ENCODE results near the gene EIF3I. TPM values are rescaled to one million over a fixed set of nuclear protein-coding genes. Genes with fewer than 3 reads are reported as not detected.

The EIF3I gene
- total RNA-seq, 4 donors from 2014 or later = 43.8 to 122 (median 114) TPM

DNA sequence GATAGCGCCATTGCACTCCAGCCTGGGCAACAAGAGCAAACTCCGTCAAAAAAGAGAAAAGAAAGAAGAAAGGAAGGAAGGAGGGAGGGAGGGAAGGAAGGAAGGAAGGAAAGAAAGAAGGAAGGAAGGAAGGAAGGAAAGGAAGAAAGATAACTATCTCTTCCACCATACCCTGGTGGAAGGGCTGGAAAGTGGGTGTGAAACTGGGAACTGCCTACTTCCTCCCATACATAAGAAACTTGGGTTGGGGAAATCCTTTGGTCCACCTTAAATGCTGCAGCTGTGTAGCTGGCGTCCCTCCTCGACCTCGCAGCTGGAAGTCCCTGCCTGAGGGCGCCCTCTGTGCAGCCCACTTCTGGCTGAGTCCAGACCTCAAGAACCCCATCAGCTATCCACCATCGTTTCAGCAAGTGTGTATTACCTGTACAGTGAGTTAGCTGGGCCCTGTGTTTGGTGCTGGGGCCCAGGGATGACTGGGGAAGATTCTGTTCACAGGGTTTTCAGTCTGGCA lies 20.2 kb downstream of the EIF3I start:
- Histone ChIP-seq H3K27ac (peak overlapping the region in 3 of 4 donors; percentile 29 to 89 (median 82)), H3K36me3 (no peaks in the 10 kb centered on the region), H3K4me3 (no peak overlapping the region), H3K27me3 (no peaks in the 10 kb centered on the region), H3K4me1 (peaks cover 4 to 38% (median 18%) of the 10 kb centered on the region in 4 donors), H3K9me3 (no peaks in the 10 kb centered on the region)
- TF ChIP-seq EP300 (IDR thresholded peaks at IDR 0.05; ENCODE audit: low read depth) = no peak
- TF ChIP-seq POLR2AphosphoS5 (IDR thresholded peaks at IDR 0.05) = no peak
- no peak for TF ChIP-seq POLR2A (IDR thresholded peaks at IDR 0.05)
- TF ChIP-seq, protein P1, sequence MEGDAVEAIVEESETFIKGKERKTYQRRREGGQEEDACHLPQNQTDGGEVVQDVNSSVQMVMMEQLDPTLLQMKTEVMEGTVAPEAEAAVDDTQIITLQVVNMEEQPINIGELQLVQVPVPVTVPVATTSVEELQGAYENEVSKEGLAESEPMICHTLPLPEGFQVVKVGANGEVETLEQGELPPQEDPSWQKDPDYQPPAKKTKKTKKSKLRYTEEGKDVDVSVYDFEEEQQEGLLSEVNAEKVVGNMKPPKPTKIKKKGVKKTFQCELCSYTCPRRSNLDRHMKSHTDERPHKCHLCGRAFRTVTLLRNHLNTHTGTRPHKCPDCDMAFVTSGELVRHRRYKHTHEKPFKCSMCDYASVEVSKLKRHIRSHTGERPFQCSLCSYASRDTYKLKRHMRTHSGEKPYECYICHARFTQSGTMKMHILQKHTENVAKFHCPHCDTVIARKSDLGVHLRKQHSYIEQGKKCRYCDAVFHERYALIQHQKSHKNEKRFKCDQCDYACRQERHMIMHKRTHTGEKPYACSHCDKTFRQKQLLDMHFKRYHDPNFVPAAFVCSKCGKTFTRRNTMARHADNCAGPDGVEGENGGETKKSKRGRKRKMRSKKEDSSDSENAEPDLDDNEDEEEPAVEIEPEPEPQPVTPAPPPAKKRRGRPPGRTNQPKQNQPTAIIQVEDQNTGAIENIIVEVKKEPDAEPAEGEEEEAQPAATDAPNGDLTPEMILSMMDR (IDR thresholded peaks at IDR 0.05) = no peak
- DNase-seq = peak; percentile 48
- WGBS, 2 donors (ENCODE audit: low coverage in 1 of 2) = 30 to 95% methylated on average over 2 to 7 of the region's 7 CpGs
- intact Hi-C loops (cut with DNase I; ENCODE audit: low total_unique reads) = loop anchor here (5.0 kb wide), 1 partner anchor 50 kb away; the partner anchor contains the start of gene HDAC1
- in situ Hi-C loops (cut with MboI; ENCODE audit: low pct_ligation_motif_present in 1 of 4, low pct_unique_long_range_greater_than_20kb in 1 of 4, low sequenced_read_pairs in 3 of 4) = no loop called here

- no peaks in the 10 kb centered on the region for H3K9me3 ChIP-seq
- no peak within 1 kb of the TSS for H3K4me3 ChIP-seq
- no peaks in the 10 kb centered on the region for H3K36me3 ChIP-seq
- in situ Hi-C loops (cut with MboI; ENCODE audit: low pct_ligation_motif_present in 1 of 4, low pct_unique_long_range_greater_than_20kb in 1 of 4, low sequenced_read_pairs in 3 of 4) = no loop called here
- peak within 1 kb of the TSS; percentile 45 to 66 (median 60) for H3K27ac ChIP-seq
- no peaks in the 10 kb centered on the region for H3K27me3 ChIP-seq
- intact Hi-C loops (cut with DNase I; ENCODE audit: low total_unique reads) = no loop called here
- 53% methylated on average over 3 of the region's 3 CpGs; no CpG with 5 or more reads in 1 of the 2 donors for WGBS, 2 donors (ENCODE audit: low coverage in 1 of 2)
- TF ChIP-seq POLR2AphosphoS5 (IDR thresholded peaks at IDR 0.05) = peak; percentile 32 to 56 (median 44)
- TF ChIP-seq, protein P1 (IDR thresholded peaks at IDR 0.05) = no peak
- TF ChIP-seq EP300 (IDR thresholded peaks at IDR 0.05; ENCODE audit: low read depth) = no peak
- peak; percentile 12 for DNase-seq
- peaks cover 4 to 31% (median 12%) of the 10 kb centered on the region in 4 donors for H3K4me1 ChIP-seq
Observed at GRCh38 chr1:32246888-32247273, 24.7 kb downstream of the EIF3I start, which contains the start of gene FAM167B. TSS of gene FAM167B (plus strand) at chr1:32247222. CDS start at chr1:32247422, 200 bp downstream.

DNA sequence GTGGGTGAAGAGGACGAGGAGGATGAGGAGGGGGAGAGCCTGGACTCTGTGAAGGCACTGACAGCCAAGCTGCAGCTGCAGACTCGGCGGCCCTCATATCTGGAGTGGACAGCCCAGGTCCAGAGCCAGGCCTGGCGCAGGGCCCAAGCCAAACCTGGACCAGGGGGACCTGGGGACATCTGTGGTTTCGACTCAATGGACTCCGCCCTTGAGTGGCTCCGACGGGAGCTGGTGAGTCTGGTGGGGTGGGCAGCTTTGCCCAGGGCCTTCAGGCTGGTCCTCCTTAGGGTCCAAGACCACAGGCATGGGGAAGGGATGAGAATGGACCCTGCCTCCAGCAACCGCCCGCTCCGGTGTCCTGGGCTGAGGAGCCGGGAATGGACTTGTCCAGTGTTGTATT lies 25.2 kb downstream of the EIF3I start:
- in situ Hi-C loops (cut with MboI; ENCODE audit: low pct_ligation_motif_present in 1 of 4, low pct_unique_long_range_greater_than_20kb in 1 of 4, low sequenced_read_pairs in 3 of 4) = no loop called here
- Histone ChIP-seq H3K36me3 (no peaks in the 10 kb centered on the region), H3K27ac (peak overlapping the region; percentile 45 to 66 (median 60)), H3K4me1 (peaks cover 4 to 25% (median 11%) of the 10 kb centered on the region in 4 donors), H3K27me3 (no peaks in the 10 kb centered on the region), H3K9me3 (no peaks in the 10 kb centered on the region), H3K4me3 (no peak overlapping the region)
- WGBS, 2 donors (ENCODE audit: low coverage in 1 of 2) = 82% methylated on average over 10 of the region's 12 CpGs; no CpG with 5 or more reads in 1 of the 2 donors
- no peak for DNase-seq
- intact Hi-C loops (cut with DNase I; ENCODE audit: low total_unique reads) = no loop called here
- TF ChIP-seq, protein P1 (IDR thresholded peaks at IDR 0.05) = no peak
- no peak for TF ChIP-seq EP300 (IDR thresholded peaks at IDR 0.05; ENCODE audit: low read depth)
- no peak for TF ChIP-seq POLR2A (IDR thresholded peaks at IDR 0.05)
- no peak for TF ChIP-seq POLR2AphosphoS5 (IDR thresholded peaks at IDR 0.05)

DNA sequence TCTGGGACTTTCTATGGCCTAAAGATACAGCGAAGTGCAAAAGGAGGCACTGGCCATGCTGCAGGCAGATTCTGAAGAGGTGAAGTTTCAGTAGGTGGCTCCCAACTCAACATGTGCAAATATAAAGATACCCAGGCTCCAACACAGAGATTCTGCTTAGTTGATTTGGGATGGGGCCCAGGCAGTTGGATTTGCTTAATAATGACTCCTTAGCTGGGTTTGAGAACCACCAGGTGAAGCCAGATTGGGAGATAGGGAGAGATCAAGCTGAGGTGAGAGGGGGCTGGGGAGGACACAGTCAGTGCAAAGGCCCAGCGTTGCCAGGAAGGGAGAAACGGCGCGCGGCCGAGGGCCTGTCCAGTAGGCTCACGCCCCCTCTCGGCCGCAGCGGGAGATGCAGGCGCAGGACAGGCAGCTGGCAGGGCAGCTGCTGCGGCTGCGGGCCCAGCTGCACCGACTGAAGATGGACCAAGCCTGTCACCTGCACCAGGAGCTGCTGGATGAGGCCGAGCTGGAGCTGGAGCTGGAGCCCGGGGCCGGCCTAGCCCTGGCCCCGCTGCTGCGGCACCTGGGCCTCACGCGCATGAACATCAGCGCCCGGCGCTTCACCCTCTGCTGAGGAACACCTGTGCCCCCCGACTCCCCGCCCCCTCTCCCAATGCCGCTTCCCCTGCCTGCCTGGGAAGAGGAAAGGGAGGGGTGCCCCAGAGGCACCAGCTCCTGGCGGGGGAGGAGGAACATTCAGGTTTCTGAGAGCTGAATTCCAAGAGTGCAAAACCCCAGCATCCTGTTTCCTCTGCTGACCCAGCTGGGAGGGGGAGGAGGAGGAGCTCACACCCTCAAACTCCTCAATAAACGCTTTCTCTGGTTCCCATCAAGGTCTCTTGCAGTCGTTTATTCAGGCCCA lies 26.0 kb downstream of the EIF3I start:
- Histone ChIP-seq H3K4me1 (peaks cover 0 to 25% (median 11%) of the 10 kb centered on the region in 4 donors), H3K36me3 (no peaks in the 10 kb centered on the region), H3K9me3 (no peaks in the 10 kb centered on the region), H3K27ac (peak overlapping the region; percentile 45 to 66 (median 60)), H3K27me3 (no peaks in the 10 kb centered on the region), H3K4me3 (no peak overlapping the region)
- TF ChIP-seq, protein P1 (IDR thresholded peaks at IDR 0.05) = peak; percentile 77 to 90 (median 85)
- TF ChIP-seq POLR2A (IDR thresholded peaks at IDR 0.05) (no peak), EP300 (IDR thresholded peaks at IDR 0.05; ENCODE audit: low read depth) (no peak), POLR2AphosphoS5 (IDR thresholded peaks at IDR 0.05) (peak; percentile 8 to 60 (median 52))
- in situ Hi-C loops (cut with MboI; ENCODE audit: low pct_ligation_motif_present in 1 of 4, low pct_unique_long_range_greater_than_20kb in 1 of 4, low sequenced_read_pairs in 3 of 4) = no loop called here
- DNase-seq = peak; percentile 92
- 8% methylated on average over 25 of the region's 31 CpGs; no CpG with 5 or more reads in 1 of the 2 donors for WGBS, 2 donors (ENCODE audit: low coverage in 1 of 2)
- intact Hi-C loops (cut with DNase I; ENCODE audit: low total_unique reads) = no loop called here
